ENCODE measurements around the gene ZC3H12C.

The ZC3H12C gene

DNA sequence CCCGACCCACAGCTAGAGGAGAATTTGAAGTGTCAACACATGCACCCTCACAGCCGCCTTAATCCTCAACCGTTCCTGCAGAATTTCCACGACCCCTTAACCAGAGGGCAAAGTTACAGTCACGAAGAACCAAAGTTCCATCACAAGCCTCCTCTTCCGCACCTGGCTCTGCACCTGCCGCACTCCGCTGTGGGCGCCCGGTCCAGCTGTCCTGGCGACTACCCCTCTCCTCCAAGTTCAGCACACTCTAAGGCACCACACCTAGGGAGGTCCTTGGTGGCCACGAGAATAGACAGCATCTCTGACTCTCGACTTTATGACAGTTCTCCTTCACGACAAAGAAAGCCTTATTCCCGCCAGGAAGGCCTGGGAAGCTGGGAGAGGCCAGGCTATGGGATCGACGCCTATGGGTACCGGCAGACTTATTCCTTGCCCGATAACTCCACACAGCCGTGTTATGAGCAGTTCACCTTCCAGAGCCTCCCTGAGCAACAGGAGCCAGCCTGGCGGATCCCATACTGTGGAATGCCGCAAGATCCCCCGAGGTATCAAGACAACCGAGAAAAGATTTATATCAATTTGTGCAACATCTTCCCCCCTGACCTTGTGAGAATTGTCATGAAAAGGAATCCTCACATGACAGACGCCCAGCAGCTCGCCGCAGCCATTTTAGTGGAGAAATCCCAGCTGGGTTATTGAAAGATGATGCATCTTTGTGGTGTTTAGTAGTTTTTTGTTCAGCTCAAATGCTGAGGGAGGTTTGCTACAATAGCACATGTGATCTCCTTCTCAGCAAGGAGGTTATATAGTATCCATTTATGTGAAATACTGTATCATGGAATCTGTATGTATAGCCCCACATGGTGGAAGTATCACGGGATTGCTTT is 72.1 kb downstream of the ZC3H12C start:
- Histone ChIP-seq H3K4me3 (ENCODE audit: low read depth, low read length) (no peak overlapping the region), H3K27me3 (ENCODE audit: insufficient read depth, low read depth, severe bottlenecking) (no peaks in the 10 kb centered on the region), H3K36me3 (no peaks in the 10 kb centered on the region), H3K9me3 (ENCODE audit: severe bottlenecking) (no peaks in the 10 kb centered on the region), H3K27ac (no peak overlapping the region)
- no peak for TF ChIP-seq CTCF (IDR thresholded peaks at IDR 0.05; ENCODE audit: low read depth, low read length)
- no peak for DNase-seq

DNA sequence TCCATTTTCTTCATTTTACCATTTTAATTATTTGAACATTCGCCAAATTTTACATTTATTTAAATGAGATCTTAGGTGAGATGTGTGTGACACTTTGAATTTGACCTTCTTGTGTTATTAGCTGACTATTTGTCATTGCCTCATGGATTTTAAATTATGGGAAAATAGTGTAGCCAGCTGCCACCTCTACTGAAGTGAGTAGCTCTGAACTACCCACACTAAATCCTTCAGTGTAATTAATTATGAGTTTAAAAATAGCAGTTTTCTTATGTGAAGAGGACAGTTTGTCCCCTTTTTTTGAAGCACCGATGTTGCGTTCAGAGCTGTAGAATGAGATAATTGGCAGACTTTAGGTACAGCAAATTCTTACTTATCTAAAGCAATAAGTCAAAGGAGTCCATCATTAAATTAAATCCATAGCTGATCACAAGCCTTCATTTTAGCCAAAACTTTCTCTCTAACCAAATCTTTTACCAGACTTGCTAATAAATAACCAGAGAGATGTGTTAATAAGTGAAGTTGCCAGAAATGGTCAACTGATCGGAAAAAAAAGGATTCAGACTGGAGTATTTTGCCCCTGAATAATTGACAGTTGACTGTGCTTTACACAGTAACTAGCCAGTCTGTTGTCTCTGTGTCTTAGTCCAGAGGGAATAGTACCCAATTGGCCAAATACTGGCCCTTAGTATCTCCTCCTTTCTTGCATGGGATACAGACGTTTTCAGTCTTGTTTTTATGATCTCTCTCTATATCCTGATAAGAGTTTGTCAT is 75.0 kb downstream of the ZC3H12C start:
- no peak for TF ChIP-seq CTCF (IDR thresholded peaks at IDR 0.05; ENCODE audit: low read depth, low read length)
- Histone ChIP-seq H3K4me3 (ENCODE audit: low read depth, low read length) (no peak overlapping the region), H3K27me3 (ENCODE audit: insufficient read depth, low read depth, severe bottlenecking) (no peaks in the 10 kb centered on the region), H3K36me3 (no peaks in the 10 kb centered on the region), H3K27ac (no peak overlapping the region), H3K9me3 (ENCODE audit: severe bottlenecking) (no peaks in the 10 kb centered on the region)
- no peak for DNase-seq

DNA sequence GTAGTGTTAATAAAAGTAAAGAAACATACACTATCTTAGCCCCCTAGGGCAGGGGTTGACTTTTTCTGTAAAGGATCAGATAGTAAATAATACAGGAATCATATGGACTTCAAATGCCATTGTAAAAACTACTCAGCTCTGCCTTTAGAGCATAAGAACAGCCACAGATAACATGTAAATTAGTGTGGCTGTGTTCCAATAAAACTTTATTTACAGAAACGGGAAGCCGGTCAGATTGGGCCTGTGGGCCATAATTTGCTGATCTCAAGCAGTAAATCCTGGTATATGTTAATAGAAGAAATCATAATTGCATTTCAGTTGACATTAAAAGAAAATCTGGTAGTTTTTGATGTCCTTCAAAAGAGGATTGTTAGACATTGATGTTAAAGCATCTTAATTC is 76.5 kb downstream of the ZC3H12C start:
- Histone ChIP-seq H3K4me3 (ENCODE audit: low read depth, low read length) (no peak overlapping the region), H3K9me3 (ENCODE audit: severe bottlenecking) (no peaks in the 10 kb centered on the region), H3K36me3 (no peaks in the 10 kb centered on the region), H3K27ac (no peak overlapping the region), H3K27me3 (ENCODE audit: insufficient read depth, low read depth, severe bottlenecking) (no peaks in the 10 kb centered on the region)
- no peak for DNase-seq
- TF ChIP-seq CTCF (IDR thresholded peaks at IDR 0.05; ENCODE audit: low read depth, low read length): no peak

DNA sequence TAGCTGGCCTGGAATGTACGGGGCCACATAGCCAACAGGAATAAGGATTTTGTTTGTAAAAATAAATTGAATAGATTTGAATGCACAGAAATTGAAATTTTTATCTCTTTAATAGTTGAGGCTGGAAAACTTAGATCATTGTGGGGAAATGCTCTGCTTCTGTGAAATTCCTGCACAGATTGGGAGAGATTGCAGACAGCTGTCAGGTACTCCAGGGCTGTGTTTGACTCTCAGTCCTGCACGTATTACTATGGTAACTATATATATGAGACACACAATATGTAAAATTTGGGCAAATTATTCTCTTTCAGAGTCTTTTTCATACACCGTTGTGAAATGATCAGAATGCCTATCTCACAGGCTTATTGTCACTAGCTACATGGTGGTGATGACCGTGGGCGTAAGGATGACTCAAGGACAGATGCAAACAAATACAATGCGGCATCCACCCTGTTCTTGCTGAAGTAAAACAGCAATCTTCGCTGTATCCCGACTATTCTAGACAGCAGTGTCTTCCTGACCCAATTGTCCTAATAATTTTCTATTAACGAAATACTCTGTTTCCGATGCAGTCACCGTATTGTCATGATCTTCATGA is 79.4 kb downstream of the ZC3H12C start:
- no peak for TF ChIP-seq CTCF (IDR thresholded peaks at IDR 0.05; ENCODE audit: low read depth, low read length)
- H3K4me3 ChIP-seq (ENCODE audit: low read depth, low read length): no peak overlapping the region
- H3K36me3 ChIP-seq: no peaks in the 10 kb centered on the region
- H3K9me3 ChIP-seq (ENCODE audit: severe bottlenecking): no peaks in the 10 kb centered on the region
- H3K27ac ChIP-seq: no peak overlapping the region
- no peak for DNase-seq
- no peaks in the 10 kb centered on the region for H3K27me3 ChIP-seq (ENCODE audit: insufficient read depth, low read depth, severe bottlenecking)

- Histone ChIP-seq H3K9me3 (ENCODE audit: severe bottlenecking) (no peaks in the 10 kb centered on the region), H3K27ac (no peak overlapping the region), H3K4me3 (ENCODE audit: low read depth, low read length) (no peak overlapping the region), H3K36me3 (no peaks in the 10 kb centered on the region), H3K27me3 (ENCODE audit: insufficient read depth, low read depth, severe bottlenecking) (no peaks in the 10 kb centered on the region)
- TF ChIP-seq CTCF (IDR thresholded peaks at IDR 0.05; ENCODE audit: low read depth, low read length): peak; percentile 88
- DNase-seq: peak; percentile 72
Observed at GRCh38 chr11:110173811-110174644, 80.8 kb downstream of the ZC3H12C start.
